ENCODE measurements around the gene MYO5A.
A peak's percentile ranks its signal among the peaks of the same experiment; 100 is the strongest.

- TF ChIP-seq ZFP91 (CRISPR knock-in tag; IDR thresholded peaks at IDR 0.05) (no peak), CTCF (IDR thresholded peaks at IDR 0.05 in 2 of 3, conservative IDR thresholded peaks at IDR 0.05 in 1 of 3; ENCODE audit: insufficient read depth in 2 of 3, low read depth in 1 of 3, low read length in 3 of 3) (peak; percentile 29 to 56 (median 36); a peak in 3 of 6 replicates), TAF1 (IDR thresholded peaks at IDR 0.05; ENCODE audit: control insufficient read depth, extremely low read depth, insufficient read depth, low read length, severe bottlenecking) (no peak), ZNF280A (IDR thresholded peaks at IDR 0.05; ENCODE audit: low read depth, partially characterized antibody) (no peak), ARNT (IDR thresholded peaks at IDR 0.05) (no peak), EGR1 (conservative IDR thresholded peaks at IDR 0.05) (no peak), MNT (conservative IDR thresholded peaks at IDR 0.05) (no peak), MEIS2 (IDR thresholded peaks at IDR 0.05; ENCODE audit: partially characterized antibody) (no peak), HSF4 (CRISPR knock-in tag; IDR thresholded peaks at IDR 0.05; ENCODE audit: borderline replicate concordance) (no peak), GATAD2A (IDR thresholded peaks at IDR 0.05) (no peak), TEAD4 (IDR thresholded peaks at IDR 0.05; ENCODE audit: low read length) (no peak), TEAD4 (CRISPR knock-in tag; IDR thresholded peaks at IDR 0.05; ENCODE audit: borderline replicate concordance) (no peak), MED1 (CRISPR knock-in tag; IDR thresholded peaks at IDR 0.05; ENCODE audit: borderline replicate concordance) (no peak), ZBTB33 (CRISPR knock-in tag; IDR thresholded peaks at IDR 0.05) (no peak)
Measured at GRCh38 chr15:52331490-52332240, 197.0 kb downstream of the MYO5A start.

All from K562 (cell line).